Measurements from ENCODE around the gene TEP1. TPM values are rescaled to one million over a fixed set of nuclear protein-coding genes. Genes with fewer than 3 reads are reported as not detected.

The TEP1 gene
- total RNA-seq, 1 donor from 2014 or later: 17.1 TPM

- peak; percentile 53 for DNase-seq (ENCODE audit: low read depth)
Measured at GRCh38 chr14:20434701-20435581, 21.6 kb upstream of the TEP1 start.

DNA sequence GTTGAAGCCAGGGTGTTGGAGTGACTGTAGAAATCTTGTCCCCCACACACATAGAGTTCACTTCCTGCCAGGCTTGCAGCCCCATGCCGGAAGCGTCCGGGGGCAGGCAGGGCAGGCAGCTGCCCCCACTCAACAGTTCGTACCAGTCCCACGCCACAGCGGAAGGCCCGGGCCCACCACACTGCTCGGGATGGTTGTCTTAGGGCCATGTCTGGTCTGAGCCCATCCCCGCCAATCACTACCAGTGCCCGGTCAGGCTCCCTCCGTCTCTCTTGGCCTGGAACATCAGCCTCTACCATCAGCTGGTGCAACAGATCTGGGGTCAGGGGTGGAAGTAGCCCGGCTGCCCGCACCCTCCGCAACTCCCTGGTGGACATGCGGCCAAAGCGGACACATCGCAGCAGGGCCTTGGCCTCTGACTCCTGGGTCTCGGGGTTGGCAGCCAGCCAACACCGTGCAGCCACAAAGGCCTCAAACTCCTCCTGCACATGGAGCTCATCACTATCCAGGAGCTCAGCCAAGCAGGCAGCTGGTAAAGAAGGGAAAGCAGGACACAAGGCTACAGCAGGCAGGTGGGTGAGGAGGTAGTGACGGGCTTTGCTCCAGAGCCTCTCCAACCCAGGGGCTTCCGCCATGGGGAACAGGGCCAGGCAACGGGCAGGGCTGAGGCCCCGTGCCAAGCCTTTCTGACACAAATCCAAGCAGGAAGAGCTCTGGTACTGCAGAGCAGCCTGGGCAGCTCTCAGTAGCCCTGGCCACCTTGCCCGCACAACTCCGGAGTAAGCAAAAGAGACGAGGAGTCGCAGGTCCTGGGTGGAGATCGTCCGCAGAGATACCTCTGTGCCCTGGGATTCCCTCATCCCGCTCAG, 16.7 kb upstream of the TEP1 start:
- DNase-seq (ENCODE audit: low read depth): peak; percentile 52

DNA sequence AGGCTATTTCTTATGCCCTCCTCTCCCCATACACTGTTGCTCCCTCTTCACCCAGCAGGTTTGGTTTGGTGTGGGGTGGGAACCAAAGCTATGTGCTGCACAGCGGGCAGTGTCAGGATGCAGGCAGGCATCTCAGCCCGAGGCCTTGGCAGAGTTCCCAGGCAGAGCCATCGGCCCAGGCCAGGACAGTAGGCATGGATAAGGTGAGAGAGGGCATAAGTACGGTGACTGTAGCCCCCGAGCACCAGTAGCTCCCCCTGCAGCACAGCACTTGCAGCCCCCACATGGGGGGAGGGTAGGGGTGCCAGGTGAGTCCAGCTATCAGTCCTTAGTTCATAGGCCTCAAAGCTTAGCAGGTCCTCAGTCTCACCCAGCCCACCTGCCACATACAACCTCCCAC, 15.5 kb upstream of the TEP1 start:
- no peak for DNase-seq (ENCODE audit: low read depth)

DNA sequence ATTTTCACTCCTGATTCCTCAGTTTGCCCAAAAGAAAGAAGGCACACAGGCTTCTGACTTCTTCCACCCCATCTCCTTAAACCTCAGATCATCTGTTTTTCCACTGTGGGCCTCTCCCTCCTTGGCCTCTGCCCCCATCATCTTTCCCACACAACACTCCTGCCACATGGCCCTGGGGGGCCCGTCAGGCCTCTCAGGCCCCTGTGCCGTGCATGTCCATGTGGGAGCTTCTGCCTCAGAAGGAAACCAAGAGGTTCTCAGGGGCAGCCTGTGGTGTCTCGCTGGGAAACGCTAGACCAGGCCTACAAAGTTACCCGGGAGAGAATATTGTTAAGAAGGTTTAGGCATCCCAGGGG, 14.7 kb upstream of the TEP1 start:
- DNase-seq (ENCODE audit: low read depth): no peak

GRCh38 chr14:20427231-20428009, 14.1 kb upstream of the TEP1 start:
- DNase-seq (ENCODE audit: low read depth): peak; percentile 46

DNA sequence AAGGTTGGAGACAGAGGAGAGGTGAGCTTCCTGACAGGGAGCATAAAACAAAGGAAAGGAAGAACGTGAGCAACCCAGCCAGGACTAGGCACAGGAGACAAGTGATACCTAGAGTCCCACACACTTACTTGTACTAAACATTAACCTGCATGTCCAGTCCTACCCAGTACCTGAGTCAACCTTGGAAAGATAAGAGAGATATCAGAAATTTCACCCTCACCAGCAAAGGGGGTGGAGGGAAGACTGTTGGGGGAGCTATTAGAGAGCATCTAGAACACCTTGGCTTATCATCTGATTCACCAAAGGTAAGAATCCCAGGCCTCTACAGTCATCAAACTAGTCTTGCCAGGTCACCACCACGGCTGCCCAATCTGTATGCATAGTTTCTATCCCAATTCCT, 11.6 kb upstream of the TEP1 start:
- no peak for DNase-seq (ENCODE audit: low read depth)

- DNase-seq (ENCODE audit: low read depth): no peak
Measured at GRCh38 chr14:20422886-20423285, 9.6 kb upstream of the TEP1 start.

DNA sequence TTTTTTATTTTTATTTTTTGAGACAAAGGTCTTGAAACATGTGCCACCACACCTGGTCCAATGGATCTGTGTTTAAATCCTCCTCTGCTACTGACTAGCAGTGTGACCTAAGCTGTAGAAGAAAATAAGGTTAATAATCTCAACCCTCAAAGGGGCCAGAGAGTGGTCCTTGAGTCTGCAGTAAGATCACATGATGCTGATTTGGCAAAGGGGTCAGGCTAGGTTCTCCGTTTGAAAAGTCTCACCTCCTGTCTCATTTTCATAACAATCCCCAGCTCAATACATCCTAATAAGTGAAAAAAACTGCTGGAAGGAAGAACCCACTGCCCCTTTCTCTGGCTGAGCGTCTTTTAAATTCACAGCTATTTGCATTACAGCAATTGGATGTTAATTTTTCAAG, 8.0 kb upstream of the TEP1 start:
- DNase-seq (ENCODE audit: low read depth): no peak

GRCh38 chr14:20419419-20419818, 6.1 kb upstream of the TEP1 start:
- DNase-seq (ENCODE audit: low read depth): no peak

GRCh38 chr14:20418501-20418909, 5.2 kb upstream of the TEP1 start:
- no peak for DNase-seq (ENCODE audit: low read depth)

DNA sequence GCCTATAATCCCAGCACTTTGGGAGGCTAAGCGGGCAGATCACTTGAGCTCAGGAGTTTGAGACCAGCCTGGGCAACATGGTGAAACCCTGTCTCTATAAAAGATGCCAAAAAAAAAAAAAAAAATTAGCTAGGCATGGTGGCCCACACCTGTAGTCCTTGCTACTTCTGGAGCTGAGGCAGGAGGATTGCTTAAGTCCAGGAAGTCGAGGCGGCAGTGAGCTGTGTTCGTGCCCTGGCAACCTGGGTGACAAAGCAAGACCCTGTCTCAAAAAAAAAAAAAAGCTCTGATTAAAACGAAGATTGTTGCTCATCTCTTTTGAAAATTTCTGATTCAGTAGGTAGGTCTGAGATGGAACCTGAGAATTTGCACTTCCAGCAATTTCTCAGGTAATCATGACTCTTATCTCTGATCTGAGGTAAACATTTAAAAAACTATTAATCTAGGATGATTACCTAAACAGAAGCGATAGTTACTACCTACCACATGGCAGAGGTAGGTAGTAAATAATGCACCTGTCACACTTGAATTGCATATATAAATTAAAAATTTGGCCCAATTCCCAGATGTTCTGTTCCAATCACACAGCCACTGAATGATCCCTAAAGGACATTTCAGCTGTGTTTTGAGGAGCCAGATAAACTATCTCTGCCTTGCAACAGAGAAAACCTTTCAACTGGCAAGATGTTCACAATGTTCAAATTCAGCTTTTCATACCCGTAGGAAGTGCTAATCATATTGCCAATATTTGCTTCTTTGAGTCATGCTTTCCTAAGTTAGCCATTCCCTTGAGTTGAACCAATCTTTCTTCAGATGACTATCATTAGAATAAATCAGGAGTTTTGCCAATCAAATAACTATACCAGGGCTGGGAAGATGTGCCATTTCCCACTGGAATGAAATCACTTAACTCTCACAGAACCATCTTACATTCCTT, 4.2 kb upstream of the TEP1 start:
- DNase-seq (ENCODE audit: low read depth): no peak

GRCh38 chr14:20416223-20416622, 2.9 kb upstream of the TEP1 start:
- DNase-seq (ENCODE audit: low read depth): no peak

- peak; percentile 67 for DNase-seq (ENCODE audit: low read depth)
Measured at GRCh38 chr14:20415782-20416206, 2.5 kb upstream of the TEP1 start.

DNA sequence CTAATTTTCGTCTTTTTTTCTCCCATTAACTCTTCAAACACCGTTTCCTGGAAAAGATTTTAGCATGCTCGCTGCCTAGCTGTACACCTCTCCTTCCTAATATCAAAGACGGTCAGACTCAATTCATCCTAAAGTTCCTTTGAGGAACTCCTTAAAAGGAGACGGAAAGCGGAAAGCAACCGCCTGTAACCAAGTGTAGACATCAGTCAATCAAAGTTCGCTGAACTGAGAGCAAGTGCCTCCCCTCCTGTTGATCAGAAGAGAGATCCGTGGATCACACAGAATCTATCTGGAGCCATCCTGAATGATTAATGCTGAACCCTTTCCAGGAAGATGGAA, 412 bp upstream of the TEP1 start:
- DNase-seq (ENCODE audit: low read depth): peak; percentile 56

DNA sequence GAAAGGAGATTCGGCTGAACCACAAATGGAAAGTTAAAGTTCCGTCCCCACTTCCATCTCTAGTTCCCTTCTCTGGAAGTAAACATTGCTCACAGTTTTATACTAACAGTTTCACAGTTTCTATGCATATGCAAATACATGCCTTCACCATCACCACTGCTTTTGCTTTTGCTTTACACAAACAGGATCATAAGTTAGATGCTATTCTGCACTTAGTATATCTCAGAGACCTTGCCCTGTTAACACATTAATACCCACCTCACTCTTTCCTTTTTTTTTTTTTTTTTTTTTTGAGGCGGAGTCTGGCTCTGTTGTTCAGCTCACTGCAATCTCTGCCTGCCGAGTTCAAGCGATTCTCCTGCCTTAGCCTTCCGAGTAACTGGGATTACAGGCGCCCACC, 890 bp downstream of the TEP1 start:
- DNase-seq (ENCODE audit: low read depth): peak; percentile 23

GRCh38 chr14:20409226-20409625, 4.1 kb downstream of the TEP1 start:
- DNase-seq (ENCODE audit: low read depth): peak; percentile 91

GRCh38 chr14:20403521-20403920, 9.8 kb downstream of the TEP1 start:
- no peak for DNase-seq (ENCODE audit: low read depth)

DNA sequence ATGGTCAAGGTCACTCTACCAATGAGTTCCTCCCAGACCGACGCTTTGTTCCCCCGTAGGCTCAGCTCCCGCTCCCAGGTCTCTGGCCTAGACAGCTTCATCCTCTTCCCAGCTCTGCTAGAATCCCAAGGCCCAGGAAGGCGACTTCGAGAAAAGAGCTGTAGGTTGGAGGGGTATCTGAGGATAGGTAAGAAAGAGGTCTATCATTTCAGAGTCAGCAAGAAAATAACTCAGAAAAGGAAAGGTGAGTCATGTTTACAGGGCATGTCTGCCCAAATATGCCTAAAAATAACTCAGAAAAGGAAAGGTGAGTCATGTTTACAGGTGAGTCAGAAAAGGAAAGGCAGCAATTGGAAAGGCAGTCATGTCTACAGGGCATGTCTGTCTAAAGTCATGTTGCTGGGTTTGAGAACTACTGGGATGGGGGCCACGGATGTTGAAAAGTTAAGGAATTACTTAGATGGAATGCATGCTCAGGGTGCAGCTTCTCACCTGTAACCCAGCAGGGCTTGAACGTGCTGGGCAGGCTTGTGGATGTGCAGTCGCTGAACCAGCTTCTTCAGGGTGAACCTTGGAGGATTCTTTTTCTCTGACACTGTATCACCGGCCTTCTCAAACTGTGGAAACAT, 12.2 kb downstream of the TEP1 start:
- no peak for DNase-seq (ENCODE audit: low read depth)

GRCh38 chr14:20400589-20400964, 12.7 kb downstream of the TEP1 start:
- DNase-seq (ENCODE audit: low read depth): no peak

DNA sequence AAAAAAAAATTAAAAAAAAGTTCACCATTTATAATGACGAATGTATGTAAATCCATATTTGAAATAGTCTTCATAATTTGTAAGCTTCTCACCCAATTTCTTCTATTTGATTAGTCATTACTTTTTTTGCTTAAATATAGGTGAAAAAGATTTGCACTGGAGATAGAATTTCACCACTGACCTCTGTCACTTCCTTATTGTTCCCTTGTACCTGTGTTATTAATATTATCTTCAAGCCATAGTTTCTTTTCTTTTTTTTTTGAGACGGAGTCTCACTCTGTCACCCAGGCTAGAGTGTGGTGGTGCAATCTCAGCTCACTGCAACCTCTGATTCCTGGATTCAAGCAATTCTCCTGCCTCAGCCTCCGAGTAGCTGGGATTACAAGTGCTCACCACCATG, 15.8 kb downstream of the TEP1 start:
- no peak for DNase-seq (ENCODE audit: low read depth)

Data from myocyte (in vitro differentiated cells).